ENCODE data around the gene CCDC57.
"Not testable (repeated sequence)": the region's sequence is repeated elsewhere in the genome, so short reads cannot be mapped to it uniquely, and the experiment has no call there.

The CCDC57 gene

DNA sequence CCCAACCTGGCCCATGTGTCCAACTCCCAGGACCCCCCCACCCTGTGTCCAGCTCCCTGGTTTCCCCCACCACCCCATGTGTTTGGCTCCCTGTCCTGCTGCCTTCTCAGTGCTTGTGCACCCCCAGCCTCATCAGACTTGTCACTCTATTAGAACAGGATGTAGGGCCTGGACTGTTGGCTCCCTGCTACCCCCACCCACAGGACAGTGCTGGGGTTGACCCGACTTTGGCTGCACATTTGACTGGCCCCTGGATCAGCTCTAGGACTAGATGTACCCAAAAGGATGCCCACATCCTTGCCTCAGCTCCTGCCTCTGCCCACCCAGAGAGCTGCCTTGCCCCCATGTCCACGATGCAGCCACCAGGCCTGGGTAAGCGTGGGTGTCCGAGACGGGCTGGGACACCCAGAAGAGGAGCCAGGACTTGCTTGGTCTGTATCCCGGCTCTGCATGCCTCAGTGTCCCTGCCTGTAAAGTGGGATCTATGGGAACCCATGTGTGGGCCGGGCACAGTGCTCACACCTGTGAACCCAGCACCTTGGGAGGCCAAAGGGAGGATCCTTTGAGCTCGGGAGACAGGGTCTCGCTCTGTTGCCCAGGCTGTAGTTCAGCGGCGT lies 1.5 kb upstream of the CCDC57 start:
- H2AFZ ChIP-seq (ENCODE audit: low read depth, low read length): no peak overlapping the region
- H3K9me3 ChIP-seq (ENCODE audit: insufficient read depth, low read length, severe bottlenecking): no peaks in the 10 kb centered on the region
- peaks cover 13% of the 10 kb centered on the region for H3K79me2 ChIP-seq (ENCODE audit: insufficient read depth, low read length)
- no peak overlapping the region for H3K4me3 ChIP-seq (ENCODE audit: low read depth in 1 of 2, low read length in 2 of 2)
- no peak overlapping the region for H3K27ac ChIP-seq (ENCODE audit: low read length)
- peaks cover 20% of the 10 kb centered on the region for H3K4me1 ChIP-seq (ENCODE audit: insufficient read depth, low read length)
- ATAC-seq (ENCODE audit: insufficient read depth, low read depth) (no peak), DNase-seq (no peak)
- H3K9ac ChIP-seq (ENCODE audit: low read depth, low read length): no peak overlapping the region
- no peak overlapping the region for H3K4me2 ChIP-seq (ENCODE audit: insufficient read depth, low read length)
- H4K20me1 ChIP-seq (ENCODE audit: insufficient read depth, low read length): no peaks in the 10 kb centered on the region
- H3K36me3 ChIP-seq (ENCODE audit: insufficient read depth, low read length): no peaks in the 10 kb centered on the region; the same call in 1 of the 2 replicates
- H3K27me3 ChIP-seq (ENCODE audit: insufficient read depth, low read length, poor library complexity): no peaks in the 10 kb centered on the region
- no peak for TF ChIP-seq CTCF (IDR thresholded peaks at IDR 0.05; ENCODE audit: borderline replicate concordance, extremely low read depth, low read length, poor library complexity, severe bottlenecking)
- TF ChIP-seq EZH2 (IDR thresholded peaks at IDR 0.05; ENCODE audit: borderline replicate concordance, low read depth, low read length, severe bottlenecking): no peak

- no peaks in the 10 kb centered on the region for H3K9me3 ChIP-seq (ENCODE audit: insufficient read depth, low read length, severe bottlenecking)
- H3K27me3 ChIP-seq (ENCODE audit: insufficient read depth, low read length, poor library complexity): no peaks in the 10 kb centered on the region
- peak overlapping the region; percentile 89 for H2AFZ ChIP-seq (ENCODE audit: low read depth, low read length)
- H4K20me1 ChIP-seq (ENCODE audit: insufficient read depth, low read length): no peaks in the 10 kb centered on the region
- TF ChIP-seq EZH2 (IDR thresholded peaks at IDR 0.05; ENCODE audit: borderline replicate concordance, low read depth, low read length, severe bottlenecking): no peak
- no peak for TF ChIP-seq CTCF (IDR thresholded peaks at IDR 0.05; ENCODE audit: borderline replicate concordance, extremely low read depth, low read length, poor library complexity, severe bottlenecking)
- peak overlapping the region; percentile 83 to 94; a peak in 3 of 4 replicates for H3K4me3 ChIP-seq (ENCODE audit: low read depth in 1 of 2, low read length in 2 of 2)
- peak overlapping the region; percentile 67 for H3K27ac ChIP-seq (ENCODE audit: low read length)
- H3K79me2 ChIP-seq (ENCODE audit: insufficient read depth, low read length): peaks cover 14% of the 10 kb centered on the region
- peak overlapping the region; percentile 88 for H3K9ac ChIP-seq (ENCODE audit: low read depth, low read length)
- no peak for ATAC-seq (ENCODE audit: insufficient read depth, low read depth)
- H3K36me3 ChIP-seq (ENCODE audit: insufficient read depth, low read length): no peaks in the 10 kb centered on the region; the same call in 1 of the 2 replicates
- no peak for DNase-seq
- peak overlapping the region; percentile 85 for H3K4me2 ChIP-seq (ENCODE audit: insufficient read depth, low read length)
- H3K4me1 ChIP-seq (ENCODE audit: insufficient read depth, low read length): peaks cover 20% of the 10 kb centered on the region
Measured at GRCh38 chr17:82213251-82214011, 789 bp upstream of the CCDC57 start.

- H3K27ac ChIP-seq (ENCODE audit: low read length); ATAC-seq (ENCODE audit: insufficient read depth, low read depth): not testable (repeated sequence)
Measured at GRCh38 chr17:82210655-82211054, 2.0 kb downstream of the CCDC57 start.

More at GRCh38 chr17:82210655-82211054, 2.0 kb downstream of the CCDC57 start:
- Histone ChIP-seq H3K79me2 (ENCODE audit: insufficient read depth, low read length) (peaks cover 17% of the 10 kb centered on the region), H3K4me2 (ENCODE audit: insufficient read depth, low read length) (peak overlapping the region; percentile 85; the same call in 1 of the 2 replicates), H3K4me1 (ENCODE audit: insufficient read depth, low read length) (peaks cover 26% of the 10 kb centered on the region), H3K36me3 (ENCODE audit: insufficient read depth, low read length) (peaks cover 15% of the 10 kb centered on the region)
- H3K9ac ChIP-seq (ENCODE audit: low read depth, low read length); H3K27me3 ChIP-seq (ENCODE audit: insufficient read depth, low read length, poor library complexity); H3K9me3 ChIP-seq (ENCODE audit: insufficient read depth, low read length, severe bottlenecking); H4K20me1 ChIP-seq (ENCODE audit: insufficient read depth, low read length); H2AFZ ChIP-seq (ENCODE audit: low read depth, low read length); DNase-seq; H3K4me3 ChIP-seq (ENCODE audit: low read depth in 1 of 2, low read length in 2 of 2): not testable (repeated sequence)
